HG02840 (cell line): ENCODE measurements around the gene FTO.

Experiments
- ATAC-seq: cut with Tn5 transposase; IDR thresholded peaks from one replicate; pipeline ENCODE4 v1.9.1; 2021; ENCODE audit warnings: mild to moderate bottlenecking, moderate library complexity, moderate number of reproducible peaks; ENCODE audit not compliant: unreplicated experiment, low FRiP score

The FTO gene

GRCh38 chr16:53920988-53921387 is 217.0 kb downstream of the FTO start:
- no peak for ATAC-seq

GRCh38 chr16:53922067-53922806 is 218.3 kb downstream of the FTO start:
- ATAC-seq: no peak

GRCh38 chr16:53922807-53923571 is 219.0 kb downstream of the FTO start:
- no peak for ATAC-seq

- ATAC-seq: no peak
Observed at GRCh38 chr16:53924331-53925106, 220.6 kb downstream of the FTO start.

- no peak for ATAC-seq
Observed at GRCh38 chr16:53925107-53925410, 221.1 kb downstream of the FTO start.

- no peak for ATAC-seq
Observed at GRCh38 chr16:53925526-53925925, 221.6 kb downstream of the FTO start.

GRCh38 chr16:53926209-53926608 is 222.3 kb downstream of the FTO start:
- ATAC-seq: no peak

GRCh38 chr16:53932975-53933374 is 229.0 kb downstream of the FTO start:
- no peak for ATAC-seq

GRCh38 chr16:53933407-53933806 is 229.5 kb downstream of the FTO start:
- ATAC-seq: no peak

- no peak for ATAC-seq
Observed at GRCh38 chr16:53936052-53936451, 232.1 kb downstream of the FTO start.

- no peak for ATAC-seq
Observed at GRCh38 chr16:53936529-53936928, 232.6 kb downstream of the FTO start.

- ATAC-seq: no peak
Observed at GRCh38 chr16:53937161-53937880, 233.4 kb downstream of the FTO start.

GRCh38 chr16:53944025-53944424 is 240.1 kb downstream of the FTO start:
- ATAC-seq: no peak

GRCh38 chr16:53945996-53946395 is 242.0 kb downstream of the FTO start:
- ATAC-seq: no peak

- no peak for ATAC-seq
Observed at GRCh38 chr16:53946746-53947386, 242.9 kb downstream of the FTO start.

- no peak for ATAC-seq
Observed at GRCh38 chr16:53947642-53948041, 243.7 kb downstream of the FTO start.

- ATAC-seq: no peak
Observed at GRCh38 chr16:53948326-53948725, 244.4 kb downstream of the FTO start.

GRCh38 chr16:53948734-53949430 is 244.9 kb downstream of the FTO start:
- ATAC-seq: no peak

GRCh38 chr16:53949715-53950410 is 245.9 kb downstream of the FTO start:
- ATAC-seq: no peak
